K562 (cell line): ENCODE data around the gene RUFY2. TPM values are rescaled to one million over a fixed set of nuclear protein-coding genes. Genes with fewer than 3 reads are reported as not detected.

Experiments
- ATAC-seq: fragments of 200-7000 bp; cut with Tn5 transposase; 3 replicates; pipeline ENCODE4 v1.9.1; 2020; ENCODE audit warnings: moderate library complexity
- BruUV-seq: library from RNA; stranded (reverse); fragments of 400-500 nt; replicated peaks from 2 replicates; lab custom pipeline; 2021; lab: Mats Ljungman, UMichigan
- CTCF ChIA-PET: fragments of 300-600 bp; formaldehyde crosslinking; extraction: SDS; loops from one replicate; lab custom pipeline; 2021; ENCODE audit warnings: low intra/inter-chr PET ratio; lab: Yijun Ruan, JAX
- POLR2A ChIA-PET: fragments of 300-600, 350-650 bp; sonication (Branson Sonifier 250); formaldehyde crosslinking; extraction: SDS; loops from one replicate; lab custom pipeline; 2021; ENCODE audit warnings: antibody characterized with exemption, inconsistent platforms; lab: Yijun Ruan, JAX
- DNase-seq, 4 experiments: peaks; one replicate each; pipeline versions ENCODE4 v3.0.0 to v3.0.0-alpha.2; 2011 to 2018; ENCODE audit warnings: low spot score in 3 of 4, mixed read lengths in 3 of 4; ENCODE audit errors: extremely low read depth in 1 of 4
- FAIRE-seq: peaks from 2 replicates; lab custom pipeline; 2011; peaks lifted over from hg19 to GRCh38; lab: Jason Lieb, UNC
- H2AFZ ChIP-seq: 2 replicates; pipeline ENCODE4 v1.6.0; 2011; ENCODE audit warnings: low read depth, low read length, control low read depth, inconsistent platforms
- H3K27ac ChIP-seq: fragments of 200-600 bp; 3 replicates; pipeline ENCODE4 v1.8.0; 2011; ENCODE audit warnings: low read depth, mild to moderate bottlenecking, control low read depth, inconsistent platforms, low read length, moderate library complexity, mixed read lengths; ENCODE audit errors: extremely low read depth
- H3K27me3 ChIP-seq, 2 experiments: fragments of 300-600 bp in 1 of 2; 2 replicates in 1 of 2; 3 replicates in 1 of 2; pipeline versions ENCODE4 v1.6.0 to v1.8.0; 2011; ENCODE audit warnings: inconsistent platforms in 2 of 2, low read length in 2 of 2, mild to moderate bottlenecking in 1 of 2, mixed read lengths in 1 of 2, moderate library complexity in 1 of 2; ENCODE audit not compliant: control insufficient read depth in 2 of 2, insufficient read depth in 2 of 2
- H3K36me3 ChIP-seq: fragments of 300-600 bp; 3 replicates; pipeline ENCODE4 v1.8.0; 2011; ENCODE audit warnings: mild to moderate bottlenecking, low read length, inconsistent platforms; ENCODE audit not compliant: control insufficient read depth, insufficient read depth
- H3K4me1 ChIP-seq, 2 experiments: fragments of 200-600 bp in 1 of 2; replicated peaks in 1 of 2; 2 replicates in 1 of 2; 3 replicates in 1 of 2; pipeline versions ENCODE4 v1.5.1 to v1.8.0; 2011; ENCODE audit warnings: inconsistent platforms in 2 of 2, low read length in 2 of 2, mild to moderate bottlenecking in 1 of 2, mixed read lengths in 1 of 2, moderate library complexity in 1 of 2; ENCODE audit not compliant: control insufficient read depth in 2 of 2, insufficient read depth in 2 of 2
- H3K4me2 ChIP-seq: 2 replicates; pipeline ENCODE4 v1.6.1; 2011; ENCODE audit warnings: low read length, control low read depth, inconsistent platforms, mixed read lengths; ENCODE audit not compliant: insufficient read depth
- H3K4me3 ChIP-seq: fragments of 200-600 bp; sonication (generic), shearing (Covaris generic); 2 replicates; pipeline ENCODE4 v1.5.1; 2016; ENCODE audit warnings: control low read depth, inconsistent platforms
- H3K79me2 ChIP-seq: fragments of 200-600 bp; 3 replicates; pipeline ENCODE4 v1.8.0; 2011; ENCODE audit warnings: low read length, inconsistent platforms; ENCODE audit not compliant: control insufficient read depth, insufficient read depth
- H3K9ac ChIP-seq, 2 experiments: 2 replicates each; pipeline versions ENCODE4 v1.6.0 to v1.6.1; 2011; ENCODE audit warnings: low read depth in 2 of 2, low read length in 2 of 2, control low read depth in 1 of 2, inconsistent platforms in 1 of 2, mild to moderate bottlenecking in 1 of 2, mixed read lengths in 1 of 2; ENCODE audit not compliant: insufficient read depth in 1 of 2
- H3K9me1 ChIP-seq: one replicate; pipeline ENCODE4 v1.6.0; 2011; ENCODE audit warnings: inconsistent platforms, mild to moderate bottlenecking, low read length, moderate library complexity; ENCODE audit not compliant: control insufficient read depth, insufficient read depth
- H3K9me3 ChIP-seq: replicated peaks from 2 replicates; pipeline ENCODE4 v1.5.1; 2011; ENCODE audit warnings: low read depth, low read length, inconsistent platforms; ENCODE audit not compliant: control insufficient read depth, insufficient read depth
- H4K20me1 ChIP-seq: replicated peaks from 2 replicates; pipeline ENCODE4 v1.6.1; 2011; ENCODE audit warnings: low read length, inconsistent platforms, mixed read lengths; ENCODE audit not compliant: control insufficient read depth, insufficient read depth
- HOXB6 ChIP-seq: fragments of 250-450 bp; sonication (Bioruptor Pico); IDR thresholded peaks from 2 replicates; pipeline ENCODE4 v1.5.1; 2022; ENCODE audit warnings: mild to moderate bottlenecking, borderline replicate concordance
- ID3 ChIP-seq, 2 experiments: fragments of 250-450 bp in 1 of 2; fragments of 450-650 bp in 1 of 2; sonication (Bioruptor Pico) in 1 of 2; IDR thresholded peaks; 2 replicates each; pipeline versions ENCODE4 v1.6.1 to v1.8.0; 2016 to 2021; ENCODE audit warnings: mild to moderate bottlenecking in 2 of 2, moderate library complexity in 2 of 2, missing compliant biosample characterization in 1 of 2, missing genetic modification characterization in 1 of 2
- MAFG ChIP-seq: fragments of 450-650 bp; conservative IDR thresholded peaks from 2 replicates; pipeline ENCODE4 v1.6.1; 2016; ENCODE audit warnings: missing genetic modification characterization, missing compliant biosample characterization
- NCOA1 ChIP-seq: fragments of 450-650 bp; IDR thresholded peaks from 2 replicates; pipeline ENCODE4 v1.6.1; 2016; ENCODE audit warnings: low read depth
- RERE ChIP-seq: sonication (generic); formaldehyde crosslinking; IDR thresholded peaks from 2 replicates; pipeline ENCODE4 v1.8.0; 2023; ENCODE audit warnings: missing genetic modification reagents, mild to moderate bottlenecking, borderline replicate concordance
- TAL1 ChIP-seq: fragments of 450-650 bp; IDR thresholded peaks from 2 replicates; pipeline ENCODE4 v1.6.1; 2016; ENCODE audit warnings: mild to moderate bottlenecking
- ZFP36 ChIP-seq: fragments of 150-350 bp; IDR thresholded peaks from 2 replicates; pipeline ENCODE4 v1.6.1; 2018; ENCODE audit warnings: low read length, low read depth; ENCODE audit not compliant: partially characterized antibody
- ZKSCAN1 ChIP-seq: fragments of 150-350 bp; IDR thresholded peaks from 2 replicates; pipeline ENCODE4 v1.6.1; 2016; ENCODE audit warnings: low read depth, low read length
- ZMIZ1 ChIP-seq, 2 experiments: fragments of 150-350 bp in 1 of 2; IDR thresholded peaks; 2 replicates each; pipeline ENCODE4 v1.6.1; 2012 to 2016; ENCODE audit warnings: low read depth in 2 of 2, low read length in 2 of 2, mild to moderate bottlenecking in 1 of 2, moderate library complexity in 1 of 2
- ZNF780A ChIP-seq: fragments of 250-450 bp; sonication (Bioruptor Pico); IDR thresholded peaks from 2 replicates; pipeline ENCODE4 v1.5.0; 2021; ENCODE audit warnings: mild to moderate bottlenecking
- in situ Hi-C: fragments of 300-500 bp; cut with MboI; formaldehyde crosslinking; loops from 4 replicates; pipeline ENCODE4 v1.15.0; 2018; ENCODE audit warnings: inconsistent platforms, mixed read lengths
- intact Hi-C: fragments of 100-400 bp; cut with micrococcal nuclease; formaldehyde crosslinking; loops from 2 replicates; pipeline ENCODE4 v1.14.2; 2022
- polyA plus RNA-seq, 8 experiments: library from polyadenylated mRNA; depleted of rRNA in 4 of 8; stranded (reverse) in 5 of 8; unstranded in 3 of 8; fragments of >200 nt; fragmentation: Nextera tagmentation in 2 of 8; fragmentation: Illumina TruSeq in 1 of 8; extraction: Ambion mirVana in 2 of 8; extraction: Trizol in 1 of 8; gene quantifications; 2 replicates each; pipeline versions ENCODE4 v1.2.1 to v1.2.3, GENCODE V29; 2011 to 2014; ENCODE audit warnings: inconsistent platforms in 1 of 8, missing spikeins in 1 of 8
- total RNA-seq, 7 experiments: library from RNA; depleted of rRNA in 6 of 7; stranded (reverse); fragments of >200 nt in 6 of 7; fragmentation: Illumina TruSeq in 2 of 7; extraction: Trizol in 2 of 7; gene quantifications; 2 replicates each; pipeline versions ENCODE4 v1.2.1 to v1.2.3, GENCODE V29; 2011 to 2021; ENCODE audit warnings: low replicate concordance in 1 of 7
- TF ChIP-seq, protein P1 (sequence below): sonication (generic); formaldehyde crosslinking; IDR thresholded peaks from 2 replicates; pipeline ENCODE4 v1.8.1; 2023; ENCODE audit warnings: mild to moderate bottlenecking, missing genetic modification reagents

Gene RUFY2
- total and polyA plus RNA-seq, 9 of the 15 experiments (the other 6 are each of a cell fraction or from before 2014, with no cell fraction given), result 3.7 to 20.1 (median 12.6) TPM

- H3K4me2 ChIP-seq, result no peak overlapping the region
- no peaks in the 10 kb centered on the region for H3K27me3 ChIP-seq
- no peak overlapping the region for H3K9ac ChIP-seq
- H2AFZ ChIP-seq, result no peak overlapping the region
- H3K4me1 ChIP-seq, result no peaks in the 10 kb centered on the region
- H3K4me3 ChIP-seq, result no peak overlapping the region
- no peaks in the 10 kb centered on the region for H4K20me1 ChIP-seq
- CTCF ChIA-PET, result no interaction called here
- no peak for DNase-seq
- no peak for FAIRE-seq
- ATAC-seq, result no peak
- H3K36me3 ChIP-seq, result peaks cover 83% of the 10 kb centered on the region
- POLR2A ChIA-PET, result no interaction called here
- BruUV-seq, result no TSS peak
- H3K9me3 ChIP-seq, result no peaks in the 10 kb centered on the region
- peaks cover 3% of the 10 kb centered on the region for H3K9me1 ChIP-seq
- intact Hi-C loops (no loop called here), in situ Hi-C loops (no loop called here)
- H3K79me2 ChIP-seq, result no peaks in the 10 kb centered on the region
- H3K27ac ChIP-seq, result no peak overlapping the region
- TF ChIP-seq NCOA1, result no peak
- no peak for TF ChIP-seq TAL1
- no peak for TF ChIP-seq RERE (CRISPR knock-in tag)
- no peak for TF ChIP-seq ID3 (CRISPR knock-in tag; IDR thresholded peaks at IDR 0.05)
- TF ChIP-seq ID3 (tag; IDR thresholded peaks at IDR 0.05), result no peak
- TF ChIP-seq MAFG (tag), result no peak
- TF ChIP-seq HOXB6 (CRISPR knock-in tag), result no peak
- no peak for TF ChIP-seq ZKSCAN1
- no peak for TF ChIP-seq ZFP36
- TF ChIP-seq, protein P1, sequence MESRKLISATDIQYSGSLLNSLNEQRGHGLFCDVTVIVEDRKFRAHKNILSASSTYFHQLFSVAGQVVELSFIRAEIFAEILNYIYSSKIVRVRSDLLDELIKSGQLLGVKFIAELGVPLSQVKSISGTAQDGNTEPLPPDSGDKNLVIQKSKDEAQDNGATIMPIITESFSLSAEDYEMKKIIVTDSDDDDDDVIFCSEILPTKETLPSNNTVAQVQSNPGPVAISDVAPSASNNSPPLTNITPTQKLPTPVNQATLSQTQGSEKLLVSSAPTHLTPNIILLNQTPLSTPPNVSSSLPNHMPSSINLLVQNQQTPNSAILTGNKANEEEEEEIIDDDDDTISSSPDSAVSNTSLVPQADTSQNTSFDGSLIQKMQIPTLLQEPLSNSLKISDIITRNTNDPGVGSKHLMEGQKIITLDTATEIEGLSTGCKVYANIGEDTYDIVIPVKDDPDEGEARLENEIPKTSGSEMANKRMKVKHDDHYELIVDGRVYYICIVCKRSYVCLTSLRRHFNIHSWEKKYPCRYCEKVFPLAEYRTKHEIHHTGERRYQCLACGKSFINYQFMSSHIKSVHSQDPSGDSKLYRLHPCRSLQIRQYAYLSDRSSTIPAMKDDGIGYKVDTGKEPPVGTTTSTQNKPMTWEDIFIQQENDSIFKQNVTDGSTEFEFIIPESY, result no peak
- no peak for TF ChIP-seq ZMIZ1 (IDR thresholded peaks at IDR 0.05; ENCODE audit: low read depth in 2 of 2, low read length in 2 of 2)
- TF ChIP-seq ZNF780A (CRISPR knock-in tag), result no peak
These were observed 28.7 kb upstream of the RUFY2 start for GRCh38 chr10:68435803-68436202.
